GM12873 (cell line): Measurements from ENCODE around the gene TXNDC11.

ENCODE experiments used
- CTCF ChIP-seq: IDR thresholded peaks from 2 replicates; pipeline ENCODE4 v1.5.1; 2012; ENCODE audit warnings: low read depth, mild to moderate bottlenecking, moderate library complexity, low read length, control low read depth; ENCODE audit not compliant: insufficient read depth; ENCODE audit errors: missing control alignments

Gene TXNDC11

GRCh38 chr16:11686713-11687380 is 55.8 kb downstream of the TXNDC11 start:
- TF ChIP-seq CTCF = no peak

GRCh38 chr16:11685844-11686618 is 56.6 kb downstream of the TXNDC11 start:
- no peak for TF ChIP-seq CTCF

GRCh38 chr16:11684231-11685025 is 58.2 kb downstream of the TXNDC11 start:
- no peak for TF ChIP-seq CTCF

- no peak for TF ChIP-seq CTCF
Measured at GRCh38 chr16:11683145-11683544, 59.5 kb downstream of the TXNDC11 start.

GRCh38 chr16:11682655-11683096 is 60.0 kb downstream of the TXNDC11 start:
- TF ChIP-seq CTCF = no peak

GRCh38 chr16:11681976-11682654 is 60.5 kb downstream of the TXNDC11 start:
- no peak for TF ChIP-seq CTCF

GRCh38 chr16:11681556-11681955 is 61.1 kb downstream of the TXNDC11 start:
- TF ChIP-seq CTCF = no peak
